PC-3 (cell line): ENCODE measurements around the gene RELL1. TPM values are rescaled to one million over a fixed set of nuclear protein-coding genes. Genes with fewer than 3 reads are reported as not detected.

Source experiments
- ATAC-seq: fragments of 200-7000 bp; cut with Tn5 transposase; 2 replicates; pipeline ENCODE4 v1.9.1; 2020; ENCODE audit warnings: mild to moderate bottlenecking, moderate library complexity
- BruUV-seq: library from RNA; stranded (reverse); fragments of 400-500 nt; replicated peaks from 2 replicates; lab custom pipeline; 2021; lab: Mats Ljungman, UMichigan
- CTCF ChIA-PET: fragments of 300-600 bp; sonication (Branson Sonifier 250); formaldehyde crosslinking; loops from one replicate; lab custom pipeline; 2022; ENCODE audit warnings: antibody characterized with exemption; lab: Charles Lee
- POLR2A ChIA-PET: fragments of 300-600 bp; sonication (Branson Sonifier 250); formaldehyde crosslinking; loops from one replicate; lab custom pipeline; 2022; ENCODE audit warnings: antibody characterized with exemption; ENCODE audit not compliant: unreplicated experiment; lab: Charles Lee
- DNase-seq: peaks from one replicate; pipeline ENCODE4 v3.0.0-alpha.2; 2015
- H2AFZ ChIP-seq: fragments of 300-600 bp; sonication (generic); 2 replicates; pipeline ENCODE4 v1.6.0; 2016; ENCODE audit warnings: antibody characterized with exemption, low read length
- H3F3A ChIP-seq: fragments of 300-600 bp; sonication (generic); one replicate; pipeline ENCODE4 v1.6.0; 2017; ENCODE audit warnings: antibody characterized with exemption, low read length, control low read depth, mild to moderate bottlenecking; ENCODE audit not compliant: unreplicated experiment
- H3K27ac ChIP-seq: fragments of 300-600 bp; sonication (generic); 2 replicates; pipeline ENCODE4 v1.5.1; 2016; ENCODE audit warnings: mild to moderate bottlenecking, low read length
- H3K27me3 ChIP-seq: fragments of 300-600 bp; sonication (generic); 2 replicates; pipeline ENCODE4 v1.6.1; 2016; ENCODE audit warnings: low read length, mixed read lengths
- H3K36me3 ChIP-seq: fragments of 300-600 bp; sonication (generic); 2 replicates; pipeline ENCODE4 v1.6.1; 2016; ENCODE audit warnings: low read depth, mixed run types, low read length, mixed read lengths
- H3K4me1 ChIP-seq: fragments of 300-600 bp; sonication (generic); 2 replicates; pipeline ENCODE4 v1.5.1; 2016; ENCODE audit warnings: low read length; ENCODE audit not compliant: insufficient read depth
- H3K4me2 ChIP-seq: fragments of 300-600 bp; sonication (generic); 2 replicates; pipeline ENCODE4 v1.6.0; 2016; ENCODE audit warnings: low read length
- H3K4me3 ChIP-seq: fragments of 300-600 bp; sonication (generic); 2 replicates; pipeline ENCODE4 v1.5.1; 2016; ENCODE audit warnings: mild to moderate bottlenecking, low read length, mixed read lengths
- H3K79me2 ChIP-seq: fragments of 300-600 bp; sonication (generic); 2 replicates; pipeline ENCODE4 v1.6.1; 2017; ENCODE audit warnings: low read length, mixed read lengths
- H3K9ac ChIP-seq: fragments of 300-600 bp; sonication (generic); 2 replicates; pipeline ENCODE4 v1.6.0; 2016; ENCODE audit warnings: mild to moderate bottlenecking, low read length
- H3K9me2 ChIP-seq: fragments of 300-600 bp; sonication (generic); replicated peaks from 2 replicates; pipeline ENCODE4 v1.6.1; 2016; ENCODE audit warnings: mixed run types, low read length, mixed read lengths
- H3K9me3 ChIP-seq: fragments of 300-600 bp; sonication (generic); 2 replicates; pipeline ENCODE4 v1.6.1; 2016; ENCODE audit warnings: low read length, mixed read lengths
- H4K20me1 ChIP-seq: fragments of 300-600 bp; sonication (generic); 2 replicates; pipeline ENCODE4 v1.6.1; 2016; ENCODE audit warnings: low read length, mixed read lengths
- EZH2 ChIP-seq: fragments of 300-600 bp; sonication (generic); IDR thresholded peaks from one replicate; pipeline ENCODE4 v1.6.1; 2017; ENCODE audit warnings: antibody characterized with exemption, mild to moderate bottlenecking, low read length; ENCODE audit not compliant: unreplicated experiment
- EZH2phosphoT487 ChIP-seq: fragments of 300-600 bp; sonication (generic); IDR thresholded peaks from 2 replicates; pipeline ENCODE4 v1.6.1; 2018; ENCODE audit warnings: mild to moderate bottlenecking, antibody characterized with exemption, low read length, borderline replicate concordance
- intact Hi-C: fragments of 100-400 bp; cut with micrococcal nuclease; formaldehyde crosslinking; loops from 2 replicates; pipeline ENCODE4 v1.9.0; 2023
- total RNA-seq: library from RNA; depleted of rRNA; stranded (reverse); fragments of >200 nt; gene quantifications from 2 replicates; pipeline ENCODE4 v1.2.3, GENCODE V29; 2014
- TF ChIP-seq, protein P1 (sequence below): fragments of 300-600 bp; sonication (generic); conservative IDR thresholded peaks from 2 replicates; pipeline ENCODE4 v1.5.1; 2017; ENCODE audit warnings: antibody characterized with exemption, low read depth, mild to moderate bottlenecking, low read length

Gene RELL1
- total RNA-seq, 1 experiment from 2014 or later: 14.6 TPM

DNA sequence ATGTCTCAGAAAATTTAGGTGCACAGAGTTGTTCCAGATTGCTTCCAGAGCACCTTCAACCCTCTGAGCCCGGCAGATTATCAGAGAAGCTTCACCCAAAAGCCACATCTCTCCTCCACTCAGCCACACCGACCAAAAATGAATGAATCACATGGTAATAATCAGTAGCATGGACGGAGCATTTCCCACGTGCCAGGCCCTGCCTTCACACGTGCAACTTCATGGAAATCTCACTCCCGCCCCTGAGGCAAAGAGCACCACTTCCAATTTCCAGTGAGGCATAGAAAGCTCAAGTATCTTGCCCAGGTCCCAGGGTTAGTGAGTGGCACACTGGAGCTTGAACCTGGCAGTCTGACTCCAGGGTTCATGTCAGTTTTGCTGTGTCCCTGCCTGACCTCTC, 56.5 kb downstream of the RELL1 start:
- Histone ChIP-seq H3K9me3 (no peaks in the 10 kb centered on the region), H3K9me2 (no peaks in the 10 kb centered on the region), H3K79me2 (no peaks in the 10 kb centered on the region), H3K4me3 (no peak overlapping the region), H3K27ac (no peak overlapping the region), H3K27me3 (no peaks in the 10 kb centered on the region), H4K20me1 (no peaks in the 10 kb centered on the region), H3K36me3 (no peaks in the 10 kb centered on the region), H3F3A (no peaks in the 10 kb centered on the region), H2AFZ (no peak overlapping the region), H3K4me2 (no peak overlapping the region), H3K4me1 (peaks cover 8% of the 10 kb centered on the region; the same call in 1 of the 2 replicates), H3K9ac (no peak overlapping the region)
- DNase-seq (no peak), ATAC-seq (no peak)
- intact Hi-C loops: no loop called here
- ChIA-PET CTCF (no interaction called here), POLR2A (no interaction called here)
- TF ChIP-seq EZH2 (no peak), EZH2phosphoT487 (no peak)
- TF ChIP-seq, protein P1, sequence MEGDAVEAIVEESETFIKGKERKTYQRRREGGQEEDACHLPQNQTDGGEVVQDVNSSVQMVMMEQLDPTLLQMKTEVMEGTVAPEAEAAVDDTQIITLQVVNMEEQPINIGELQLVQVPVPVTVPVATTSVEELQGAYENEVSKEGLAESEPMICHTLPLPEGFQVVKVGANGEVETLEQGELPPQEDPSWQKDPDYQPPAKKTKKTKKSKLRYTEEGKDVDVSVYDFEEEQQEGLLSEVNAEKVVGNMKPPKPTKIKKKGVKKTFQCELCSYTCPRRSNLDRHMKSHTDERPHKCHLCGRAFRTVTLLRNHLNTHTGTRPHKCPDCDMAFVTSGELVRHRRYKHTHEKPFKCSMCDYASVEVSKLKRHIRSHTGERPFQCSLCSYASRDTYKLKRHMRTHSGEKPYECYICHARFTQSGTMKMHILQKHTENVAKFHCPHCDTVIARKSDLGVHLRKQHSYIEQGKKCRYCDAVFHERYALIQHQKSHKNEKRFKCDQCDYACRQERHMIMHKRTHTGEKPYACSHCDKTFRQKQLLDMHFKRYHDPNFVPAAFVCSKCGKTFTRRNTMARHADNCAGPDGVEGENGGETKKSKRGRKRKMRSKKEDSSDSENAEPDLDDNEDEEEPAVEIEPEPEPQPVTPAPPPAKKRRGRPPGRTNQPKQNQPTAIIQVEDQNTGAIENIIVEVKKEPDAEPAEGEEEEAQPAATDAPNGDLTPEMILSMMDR: no peak
- BruUV-seq: no TSS peak

DNA sequence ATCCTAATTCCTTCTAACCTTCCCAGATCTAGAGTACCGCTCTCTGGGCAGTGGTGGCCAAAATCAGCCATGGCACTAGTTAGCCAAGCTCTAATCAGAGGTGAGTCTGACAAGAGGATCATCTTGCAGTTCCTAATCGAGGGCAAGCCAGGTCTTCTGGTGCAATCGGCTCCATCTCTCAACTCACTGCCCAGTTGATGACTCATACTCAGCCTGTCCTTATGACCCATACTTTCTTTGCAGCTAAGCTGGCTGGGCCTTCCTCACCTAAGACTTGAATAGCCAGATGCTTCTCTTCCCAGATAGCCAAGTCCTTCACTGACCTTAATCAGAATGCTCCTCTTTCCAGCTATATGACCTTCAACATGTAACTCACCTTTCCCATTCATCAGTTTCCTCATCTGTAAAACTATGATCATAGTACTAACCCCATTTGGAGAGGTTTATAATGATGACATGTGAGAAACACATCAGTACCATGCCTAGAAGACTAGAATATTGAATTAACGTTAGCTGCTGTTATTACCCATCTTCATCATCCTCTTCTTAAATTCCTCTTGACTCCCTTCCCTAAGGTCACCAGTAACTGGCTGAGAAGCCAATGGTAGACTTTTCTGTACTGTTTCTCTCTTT, 57.1 kb downstream of the RELL1 start:
- CTCF ChIA-PET: no interaction called here
- TF ChIP-seq EZH2phosphoT487: no peak
- TF ChIP-seq, protein P1: no peak
- no peak for TF ChIP-seq EZH2
- H3K79me2 ChIP-seq: no peaks in the 10 kb centered on the region
- ATAC-seq (peak; percentile 29; the same call in 1 of the 2 replicates), DNase-seq (peak; percentile 49)
- H2AFZ ChIP-seq: no peak overlapping the region
- no peak overlapping the region for H3K4me3 ChIP-seq
- no peaks in the 10 kb centered on the region for H3K9me3 ChIP-seq
- peaks cover 8% of the 10 kb centered on the region; the same call in 1 of the 2 replicates for H3K4me1 ChIP-seq
- H3K36me3 ChIP-seq: no peaks in the 10 kb centered on the region
- BruUV-seq: no TSS peak
- H3K27ac ChIP-seq: no peak overlapping the region
- POLR2A ChIA-PET: no interaction called here
- intact Hi-C loops: no loop called here
- H4K20me1 ChIP-seq: no peaks in the 10 kb centered on the region
- no peaks in the 10 kb centered on the region for H3F3A ChIP-seq
- no peaks in the 10 kb centered on the region for H3K9me2 ChIP-seq
- H3K27me3 ChIP-seq: no peaks in the 10 kb centered on the region
- H3K4me2 ChIP-seq: no peak overlapping the region
- H3K9ac ChIP-seq: no peak overlapping the region

DNA sequence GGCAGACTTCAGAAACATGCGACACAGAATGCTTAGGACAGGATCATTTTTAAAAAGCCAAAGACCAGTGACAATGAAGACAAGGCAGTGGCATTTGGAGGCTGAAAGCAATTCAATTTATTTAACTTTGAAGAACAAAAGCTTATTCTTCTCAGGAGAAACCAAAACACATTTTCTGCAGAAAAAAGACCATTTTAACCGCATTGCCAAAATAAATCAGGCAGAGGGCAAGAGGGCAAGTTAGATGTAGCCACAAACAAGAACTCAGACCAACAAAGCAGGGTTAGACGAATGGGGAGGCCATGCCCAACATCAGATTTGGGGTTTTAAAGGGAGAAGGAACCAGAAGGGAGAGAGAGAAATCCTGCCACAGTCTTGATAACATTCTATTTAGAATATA, 58.9 kb downstream of the RELL1 start:
- no peaks in the 10 kb centered on the region for H3K36me3 ChIP-seq
- POLR2A ChIA-PET: no interaction called here
- no peaks in the 10 kb centered on the region for H3K9me3 ChIP-seq
- DNase-seq (no peak), ATAC-seq (no peak)
- no peaks in the 10 kb centered on the region for H4K20me1 ChIP-seq
- H3K4me3 ChIP-seq: no peak overlapping the region
- no peak overlapping the region for H2AFZ ChIP-seq
- CTCF ChIA-PET: interaction anchor here (0.6 kb wide), 1 partner anchor 405 kb away, joined by 3 read pairs; no protein-coding TSS in a partner anchor
- no peak for TF ChIP-seq EZH2phosphoT487
- TF ChIP-seq, protein P1: no peak
- no peak for TF ChIP-seq EZH2
- intact Hi-C loops: no loop called here
- H3F3A ChIP-seq: no peaks in the 10 kb centered on the region
- peaks cover 8% of the 10 kb centered on the region; the same call in 1 of the 2 replicates for H3K4me1 ChIP-seq
- H3K27ac ChIP-seq: no peak overlapping the region
- no peaks in the 10 kb centered on the region for H3K27me3 ChIP-seq
- H3K79me2 ChIP-seq: no peaks in the 10 kb centered on the region
- H3K4me2 ChIP-seq: no peak overlapping the region
- H3K9me2 ChIP-seq: no peaks in the 10 kb centered on the region
- BruUV-seq: no TSS peak
- no peak overlapping the region for H3K9ac ChIP-seq
